ENCODE measurements around the gene QPRT. TPM values are rescaled to one million over a fixed set of nuclear protein-coding genes. Genes with fewer than 3 reads are reported as not detected.

The QPRT gene
- 1.2 and 2.7 TPM in 2 replicates for total RNA-seq

DNA sequence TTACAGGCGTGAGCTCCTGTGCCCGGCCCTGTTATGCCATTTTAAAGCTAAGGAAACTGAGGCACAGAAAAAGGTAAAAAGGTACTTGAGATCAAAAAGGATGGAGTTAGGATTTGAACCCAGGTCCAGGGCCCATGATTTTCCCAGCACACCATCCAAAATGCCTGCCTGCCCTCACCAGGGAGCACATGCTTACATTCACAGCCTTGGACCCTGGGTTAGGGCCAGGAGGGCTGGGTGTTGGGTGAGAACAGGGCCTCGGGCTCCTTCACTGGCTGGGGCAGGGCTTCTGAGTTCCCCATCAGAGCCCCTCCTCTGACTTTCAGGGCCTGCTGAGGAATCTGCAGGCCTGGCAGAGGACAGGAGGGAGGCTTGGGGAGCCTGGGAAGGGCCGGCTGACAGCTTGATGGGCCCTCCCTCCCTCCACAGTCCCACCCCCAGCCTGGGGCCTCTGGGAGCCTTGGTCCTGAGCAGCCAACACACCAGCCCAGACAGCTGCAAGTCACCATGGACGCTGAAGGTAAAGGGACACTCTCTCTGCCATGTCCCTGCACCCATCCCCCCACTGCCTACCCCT, at the start of gene QPRT:
Gene QPRT (plus strand): TSS at position 490 of the 577 bp plus-strand sequence. CDS start 18 bp downstream, at position 508.

DNA sequence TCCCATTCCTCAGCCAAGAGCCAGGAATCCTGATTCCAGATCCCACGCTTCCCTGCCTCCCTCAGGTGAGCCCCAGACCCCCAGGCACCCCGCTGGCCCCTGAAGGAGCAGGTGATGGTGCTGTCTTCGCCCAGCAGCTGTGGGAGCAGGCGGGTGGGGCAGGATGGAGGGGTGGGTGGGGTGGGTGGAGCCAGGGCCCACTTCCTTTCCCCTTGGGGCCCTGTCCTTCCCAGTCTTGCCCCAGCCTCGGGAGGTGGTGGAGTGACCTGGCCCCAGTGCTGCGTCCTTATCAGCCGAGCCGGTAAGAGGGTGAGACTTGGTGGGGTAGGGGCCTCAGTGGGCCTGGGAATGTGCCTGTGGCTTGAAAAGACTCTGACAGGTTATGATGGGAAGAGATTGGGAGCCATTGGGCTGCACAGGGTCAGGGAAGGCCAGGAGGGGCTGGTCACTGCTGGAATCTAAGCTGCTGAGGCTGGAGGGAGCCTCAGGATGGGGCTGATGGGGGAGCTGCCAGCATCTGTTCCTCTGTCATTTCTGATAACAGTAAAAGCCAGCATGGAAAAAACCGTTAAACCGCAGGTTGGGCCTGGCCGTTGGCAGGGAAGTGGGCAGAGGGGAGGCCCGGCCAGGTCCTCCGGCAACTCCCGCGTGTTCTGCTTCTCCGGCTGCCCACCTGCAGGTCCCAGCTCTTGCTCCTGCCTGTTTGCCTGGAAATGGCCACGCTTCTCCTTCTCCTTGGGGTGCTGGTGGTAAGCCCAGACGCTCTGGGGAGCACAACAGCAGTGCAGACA, 15.8 kb upstream of the QPRT start, which contains the start of gene SPN:
Gene SPN (plus strand): TSS at position 232 of the 791 bp plus-strand sequence. CDS start 482 bp downstream, at position 714.

GRCh38 chr16:29745853-29746345, 66.9 kb downstream of the QPRT start, which contains the start of gene C16orf54:
Gene C16orf54, minus strand, starts transcription at chr16:29745990. Its CDS starts 1,039 bp downstream, at chr16:29744951.

Other genes with a start within 250 kb of the QPRT start
- gene BOLA2, start 224.8 kb upstream of the QPRT start, total RNA-seq: 18.8 and 20.0 TPM in 2 replicates
- gene SLX1B, start 224.6 kb upstream of the QPRT start, total RNA-seq: 24.4 and 42.6 TPM in 2 replicates
- gene SULT1A4, start 219.3 kb upstream of the QPRT start, total RNA-seq: 0.28 and 2.3 TPM in 2 replicates
- gene NPIPB12, start 172.8 kb upstream of the QPRT start, total RNA-seq: 2.2 and 6.5 TPM in 2 replicates
- gene SPN, start 15.9 kb upstream of the QPRT start, total RNA-seq: not detected in 2 replicates
- not detected in 2 replicates for gene C16orf54, start 66.8 kb downstream of the QPRT start, total RNA-seq
- not detected in 2 replicates for gene ZG16, start 99.1 kb downstream of the QPRT start, total RNA-seq
- gene KIF22, start 111.6 kb downstream of the QPRT start, total RNA-seq: 51.3 and 68.9 TPM in 2 replicates
- 160 and 240 TPM in 2 replicates for gene MAZ, start 127.3 kb downstream of the QPRT start, total RNA-seq
- gene PRRT2, start 133.0 kb downstream of the QPRT start, total RNA-seq: not detected in 2 replicates
- gene PAGR1, start 137.0 kb downstream of the QPRT start, total RNA-seq: 49.9 and 54.9 TPM in 2 replicates
- 91.0 and 99.4 TPM in 2 replicates for gene MVP, start 141.3 kb downstream of the QPRT start, total RNA-seq
- 56.8 and 68.1 TPM in 2 replicates for gene CDIPT, start 184.0 kb downstream of the QPRT start, total RNA-seq
- 9.9 and 11.2 TPM in 2 replicates for gene SEZ6L2, start 220.4 kb downstream of the QPRT start, total RNA-seq
- gene ASPHD1, start 221.3 kb downstream of the QPRT start, total RNA-seq: 5.4 and 9.3 TPM in 2 replicates
- 9.0 and 11.5 TPM in 2 replicates for gene KCTD13, start 247.0 kb downstream of the QPRT start, total RNA-seq